HG03135 (cell line): ENCODE data around the gene PRPF40B.
"Not testable (repeated sequence)": the region's sequence is repeated elsewhere in the genome, so short reads cannot be mapped to it uniquely, and the experiment has no call there.

Experiments used
- ATAC-seq: cut with Tn5 transposase; IDR thresholded peaks from one replicate; pipeline ENCODE4 v1.9.1; 2021; ENCODE audit warnings: mild to moderate bottlenecking, moderate library complexity; ENCODE audit not compliant: unreplicated experiment

Gene PRPF40B

GRCh38 chr12:49623142-49623904 lies at the start of gene PRPF40B:
PRPF40B (plus strand) TSS chr12:49623561; CDS start chr12:49623591, 30 bp downstream.
- ATAC-seq, result peak; percentile 76

GRCh38 chr12:49577589-49578315 lies 45.6 kb upstream of the PRPF40B start:
- ATAC-seq, result no peak

- no peak for ATAC-seq
Measured at GRCh38 chr12:49578471-49579112, 44.8 kb upstream of the PRPF40B start.

DNA sequence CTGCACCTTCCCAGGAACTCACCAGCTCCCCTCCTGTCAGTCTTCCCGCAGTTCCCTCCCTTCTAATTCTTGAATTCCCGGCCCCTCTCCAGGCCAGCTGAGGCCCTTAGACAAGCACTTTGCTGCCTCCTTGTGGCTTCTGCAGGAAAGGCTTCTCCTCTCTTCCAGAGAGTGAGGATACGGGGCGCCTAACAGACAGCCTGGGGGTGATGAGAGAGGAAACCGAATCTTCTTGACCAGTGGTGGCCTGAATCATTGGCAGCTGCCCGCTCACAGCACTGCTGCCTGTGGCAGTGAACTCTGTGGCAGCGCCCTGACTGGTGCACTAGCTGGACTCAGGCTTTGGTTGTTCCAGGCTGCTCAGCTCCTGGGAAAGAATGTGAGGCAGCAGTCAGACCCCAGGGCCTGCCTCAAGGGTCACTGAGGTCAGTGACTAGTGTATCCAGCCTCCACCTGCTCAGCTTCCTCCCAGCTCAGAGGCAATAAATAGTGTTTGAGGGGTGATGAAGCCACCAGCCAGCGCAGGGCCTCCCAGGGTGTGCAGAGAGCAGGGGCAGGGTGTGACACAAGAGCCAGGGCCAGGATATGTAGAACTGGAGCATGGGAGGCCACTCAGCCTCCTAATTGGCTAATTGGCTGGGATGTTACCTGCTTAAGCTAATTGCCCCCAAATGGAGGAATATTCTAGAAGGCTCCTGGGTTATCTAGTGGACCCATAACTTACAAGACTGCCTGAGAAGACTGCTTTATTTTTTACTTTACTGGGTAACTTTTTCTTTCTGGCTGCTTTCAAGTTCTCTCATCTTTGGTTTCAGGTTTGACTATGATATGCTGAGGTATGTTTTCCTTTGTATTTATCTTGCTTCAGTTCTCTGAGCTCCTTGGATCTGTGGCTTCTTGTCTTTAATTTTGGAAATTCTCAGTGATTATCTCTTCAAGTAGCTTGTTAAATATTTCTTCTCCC lies 42.5 kb upstream of the PRPF40B start:
- no peak for ATAC-seq

DNA sequence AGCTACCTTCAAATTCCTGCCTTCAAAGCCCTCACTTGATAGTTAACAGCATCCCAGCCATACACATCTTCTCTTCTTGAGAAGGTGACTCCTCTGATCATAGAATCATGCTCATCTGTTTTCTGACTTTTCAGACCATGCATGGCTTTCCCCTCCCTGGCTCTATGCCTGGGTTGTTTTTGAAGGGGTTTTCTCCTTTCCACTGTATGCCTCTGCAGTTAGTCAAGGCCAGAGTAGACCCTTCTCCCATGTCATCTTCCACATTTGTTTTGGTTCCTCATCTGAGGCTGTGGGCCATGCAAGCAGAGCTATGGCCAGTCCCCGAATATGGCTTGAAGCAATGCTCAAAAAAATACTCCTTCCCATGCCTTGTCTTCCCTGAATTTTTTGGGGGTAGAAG lies 41.2 kb upstream of the PRPF40B start:
- ATAC-seq, result no peak

GRCh38 chr12:49582850-49583249 lies 40.5 kb upstream of the PRPF40B start:
- ATAC-seq, result no peak

- ATAC-seq, result no peak
Measured at GRCh38 chr12:49583366-49584094, 39.8 kb upstream of the PRPF40B start.

GRCh38 chr12:49584591-49584990 lies 38.8 kb upstream of the PRPF40B start:
- no peak for ATAC-seq

GRCh38 chr12:49585477-49586459 lies 37.6 kb upstream of the PRPF40B start:
- ATAC-seq, result no peak

- no peak for ATAC-seq
Measured at GRCh38 chr12:49587174-49587908, 36.0 kb upstream of the PRPF40B start.

DNA sequence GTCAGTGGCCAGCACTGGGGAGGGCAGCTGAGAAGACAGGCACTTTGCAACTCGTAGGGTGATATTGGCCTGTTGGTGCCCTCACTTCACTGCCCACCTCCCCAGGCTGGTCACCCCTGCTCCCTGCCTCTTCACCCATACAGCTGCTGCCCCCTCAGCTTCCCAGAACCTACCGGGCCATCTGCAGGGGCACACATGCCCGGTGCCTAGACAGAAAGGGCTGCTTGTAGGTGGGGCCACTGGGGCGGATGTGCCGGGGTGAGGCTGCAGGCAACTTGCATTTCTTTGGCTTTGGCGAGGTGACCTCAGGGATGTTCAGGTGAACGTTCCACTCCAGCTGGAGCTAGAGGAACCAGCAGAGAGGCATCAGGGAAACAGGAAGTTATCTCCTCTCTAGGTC lies 35.1 kb upstream of the PRPF40B start:
- ATAC-seq, result no peak

DNA sequence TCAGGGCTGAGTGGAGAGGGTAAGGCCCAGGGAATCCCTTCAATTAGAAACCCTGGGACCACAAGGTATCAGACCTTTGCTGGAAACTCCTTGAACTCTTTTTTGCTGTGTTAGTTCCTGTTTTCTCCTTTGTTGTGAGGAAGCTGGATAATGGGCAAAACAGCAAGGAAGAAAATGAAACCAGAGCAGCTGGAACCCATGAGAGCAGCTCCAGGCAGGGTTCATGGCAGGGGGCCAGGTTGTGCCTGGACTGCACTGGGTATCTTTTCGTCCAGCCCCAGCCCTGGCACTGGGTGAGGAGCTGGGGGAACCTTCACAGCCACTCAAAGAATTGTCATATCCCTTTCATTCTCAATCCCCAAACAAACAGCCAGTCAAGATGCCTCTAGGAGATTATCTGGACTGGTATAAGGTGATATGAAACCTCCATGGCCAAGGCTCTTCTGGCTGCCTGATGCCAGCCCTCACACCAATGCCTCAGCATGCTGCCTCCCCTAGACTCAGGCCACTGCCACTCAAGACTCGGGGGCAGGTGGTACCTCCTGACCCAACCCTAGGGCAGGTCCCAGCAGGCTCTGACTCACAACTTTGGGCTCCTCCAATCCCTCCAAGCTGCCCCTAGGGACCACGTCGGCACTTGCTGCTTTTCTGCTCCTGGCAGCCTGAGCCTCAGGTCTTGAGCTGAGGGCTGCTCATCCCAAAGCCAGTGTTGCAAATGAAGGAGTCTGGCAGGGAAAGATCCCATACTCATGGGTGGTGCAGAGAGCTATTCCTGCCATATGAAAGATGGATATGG lies 34.4 kb upstream of the PRPF40B start:
- ATAC-seq, result no peak

- ATAC-seq, result no peak
Measured at GRCh38 chr12:49598527-49598926, 24.8 kb upstream of the PRPF40B start.

GRCh38 chr12:49599961-49600360 lies 23.4 kb upstream of the PRPF40B start:
- no peak for ATAC-seq

- ATAC-seq, result no peak
Measured at GRCh38 chr12:49603721-49604120, 19.6 kb upstream of the PRPF40B start.

GRCh38 chr12:49604856-49605255 lies 18.5 kb upstream of the PRPF40B start:
- ATAC-seq, result no peak

GRCh38 chr12:49605539-49605938 lies 17.8 kb upstream of the PRPF40B start, which contains the start of gene FAM186B:
FAM186B (minus strand) TSS chr12:49605639; CDS start chr12:49605477, 162 bp downstream.
- ATAC-seq, result not testable (repeated sequence)
